ENCODE data around the gene CNOT4.

DNA sequence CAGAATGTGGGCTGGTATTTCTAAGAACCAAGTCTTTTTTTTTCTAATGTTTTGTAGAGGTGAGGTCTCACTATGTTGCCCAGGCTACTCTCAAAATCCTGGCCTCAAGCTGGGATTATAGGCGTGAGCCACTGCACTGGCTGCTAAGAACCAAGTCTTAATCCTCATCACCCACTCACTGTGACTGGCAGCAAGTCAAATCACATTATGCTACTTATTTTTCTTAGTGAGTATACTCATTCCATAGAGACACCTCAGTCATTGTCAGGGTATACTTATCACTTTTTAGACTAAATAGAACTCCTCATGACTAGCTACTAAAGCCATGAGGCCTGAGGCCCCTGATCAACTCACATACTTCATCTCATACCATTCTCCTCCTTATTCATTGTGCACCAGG is 160.2 kb downstream of the CNOT4 start:
- TF ChIP-seq, protein P1, sequence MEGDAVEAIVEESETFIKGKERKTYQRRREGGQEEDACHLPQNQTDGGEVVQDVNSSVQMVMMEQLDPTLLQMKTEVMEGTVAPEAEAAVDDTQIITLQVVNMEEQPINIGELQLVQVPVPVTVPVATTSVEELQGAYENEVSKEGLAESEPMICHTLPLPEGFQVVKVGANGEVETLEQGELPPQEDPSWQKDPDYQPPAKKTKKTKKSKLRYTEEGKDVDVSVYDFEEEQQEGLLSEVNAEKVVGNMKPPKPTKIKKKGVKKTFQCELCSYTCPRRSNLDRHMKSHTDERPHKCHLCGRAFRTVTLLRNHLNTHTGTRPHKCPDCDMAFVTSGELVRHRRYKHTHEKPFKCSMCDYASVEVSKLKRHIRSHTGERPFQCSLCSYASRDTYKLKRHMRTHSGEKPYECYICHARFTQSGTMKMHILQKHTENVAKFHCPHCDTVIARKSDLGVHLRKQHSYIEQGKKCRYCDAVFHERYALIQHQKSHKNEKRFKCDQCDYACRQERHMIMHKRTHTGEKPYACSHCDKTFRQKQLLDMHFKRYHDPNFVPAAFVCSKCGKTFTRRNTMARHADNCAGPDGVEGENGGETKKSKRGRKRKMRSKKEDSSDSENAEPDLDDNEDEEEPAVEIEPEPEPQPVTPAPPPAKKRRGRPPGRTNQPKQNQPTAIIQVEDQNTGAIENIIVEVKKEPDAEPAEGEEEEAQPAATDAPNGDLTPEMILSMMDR (IDR thresholded peaks at IDR 0.05 in 2 of 3, conservative IDR thresholded peaks at IDR 0.05 in 1 of 3; ENCODE audit: control insufficient read depth in 2 of 3, extremely low read depth in 1 of 3, insufficient read depth in 1 of 3, low read depth in 3 of 3, low read length in 3 of 3) = no peak
- TF ChIP-seq POLR2AphosphoS5 (IDR thresholded peaks at IDR 0.05; ENCODE audit: low read length) (no peak), POLR2A (IDR thresholded peaks at IDR 0.05; ENCODE audit: low read depth, low read length) (no peak), GABPA (IDR thresholded peaks at IDR 0.05; ENCODE audit: low read depth) (no peak)
- TF ChIP-seq, protein P2, sequence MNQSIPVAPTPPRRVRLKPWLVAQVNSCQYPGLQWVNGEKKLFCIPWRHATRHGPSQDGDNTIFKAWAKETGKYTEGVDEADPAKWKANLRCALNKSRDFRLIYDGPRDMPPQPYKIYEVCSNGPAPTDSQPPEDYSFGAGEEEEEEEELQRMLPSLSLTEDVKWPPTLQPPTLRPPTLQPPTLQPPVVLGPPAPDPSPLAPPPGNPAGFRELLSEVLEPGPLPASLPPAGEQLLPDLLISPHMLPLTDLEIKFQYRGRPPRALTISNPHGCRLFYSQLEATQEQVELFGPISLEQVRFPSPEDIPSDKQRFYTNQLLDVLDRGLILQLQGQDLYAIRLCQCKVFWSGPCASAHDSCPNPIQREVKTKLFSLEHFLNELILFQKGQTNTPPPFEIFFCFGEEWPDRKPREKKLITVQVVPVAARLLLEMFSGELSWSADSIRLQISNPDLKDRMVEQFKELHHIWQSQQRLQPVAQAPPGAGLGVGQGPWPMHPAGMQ (IDR thresholded peaks at IDR 0.05; ENCODE audit: borderline replicate concordance) = no peak

All from GM12878 (cell line).